HEK293T (cell line): ENCODE data around the gene KRTAP12-4.

Experiments
- CTCF ChIA-PET: fragments of 350-600 bp; formaldehyde crosslinking; extraction: SDS; loops from one replicate; lab custom pipeline; 2021; ENCODE audit warnings: antibody characterized with exemption, inconsistent platforms; lab: Yijun Ruan, JAX
- POLR2A ChIA-PET: fragments of 350-600 bp; formaldehyde crosslinking; extraction: SDS; loops from one replicate; lab custom pipeline; 2020; ENCODE audit warnings: antibody characterized with exemption, inconsistent platforms; lab: Yijun Ruan, JAX
- DNase-seq: peaks from one replicate; pipeline ENCODE4 v3.0.0; 2012; ENCODE audit warnings: mixed read lengths; ENCODE audit errors: extremely low spot score
- ARNT ChIP-seq: fragments of 450-650 bp; IDR thresholded peaks from 2 replicates; pipeline ENCODE4 v1.6.1; 2017; ENCODE audit warnings: mild to moderate bottlenecking
- BHLHE40 ChIP-seq: fragments of 450-650 bp; IDR thresholded peaks from 2 replicates; pipeline ENCODE4 v1.6.1; 2016; ENCODE audit warnings: mild to moderate bottlenecking, moderate library complexity, borderline replicate concordance
- CTBP1 ChIP-seq: fragments of 450-650 bp; IDR thresholded peaks from 2 replicates; pipeline ENCODE4 v1.6.1; 2016; ENCODE audit warnings: borderline replicate concordance
- ELF4 ChIP-seq: fragments of 450-650 bp; IDR thresholded peaks from 2 replicates; pipeline ENCODE4 v1.6.1; 2017; ENCODE audit warnings: antibody characterized with exemption
- FOXA1 ChIP-seq: fragments of 450-650 bp; IDR thresholded peaks from 2 replicates; pipeline ENCODE4 v1.6.1; 2016; ENCODE audit warnings: mild to moderate bottlenecking
- FOXK2 ChIP-seq: fragments of 450-650 bp; IDR thresholded peaks from 2 replicates; pipeline ENCODE4 v1.6.1; 2016; ENCODE audit warnings: mild to moderate bottlenecking
- FOXM1 ChIP-seq: fragments of 450-650 bp; IDR thresholded peaks from 2 replicates; pipeline ENCODE4 v1.6.1; 2017; ENCODE audit warnings: mild to moderate bottlenecking, borderline replicate concordance
- HDGF ChIP-seq: fragments of 450-650 bp; IDR thresholded peaks from 2 replicates; pipeline ENCODE4 v1.6.1; 2017; ENCODE audit warnings: antibody characterized with exemption, borderline replicate concordance
- L3MBTL2 ChIP-seq: fragments of 450-650 bp; conservative IDR thresholded peaks from 2 replicates; pipeline ENCODE4 v1.6.1; 2016; ENCODE audit warnings: mild to moderate bottlenecking
- LEF1 ChIP-seq: fragments of 450-650 bp; IDR thresholded peaks from 2 replicates; pipeline ENCODE4 v1.6.1; 2017; ENCODE audit warnings: mild to moderate bottlenecking, borderline replicate concordance
- NFRKB ChIP-seq: fragments of 450-650 bp; IDR thresholded peaks from 2 replicates; pipeline ENCODE4 v1.6.1; 2016; ENCODE audit warnings: mild to moderate bottlenecking, moderate library complexity
- PKNOX1 ChIP-seq: fragments of 450-650 bp; IDR thresholded peaks from 2 replicates; pipeline ENCODE4 v1.6.1; 2016
- SP1 ChIP-seq: fragments of 450-650 bp; IDR thresholded peaks from 2 replicates; pipeline ENCODE4 v1.6.1; 2017
- SUZ12 ChIP-seq: fragments of 450-650 bp; IDR thresholded peaks from 2 replicates; pipeline ENCODE4 v1.6.1; 2016; ENCODE audit warnings: mild to moderate bottlenecking
- TARDBP ChIP-seq: fragments of 450-650 bp; IDR thresholded peaks from 2 replicates; pipeline ENCODE4 v1.6.1; 2016
- ZNF384 ChIP-seq: fragments of 450-650 bp; IDR thresholded peaks from 2 replicates; pipeline ENCODE4 v1.6.1; 2016

The KRTAP12-4 gene

GRCh38 chr21:44626262-44626661, 28.2 kb downstream of the KRTAP12-4 start:
- no peak for TF ChIP-seq CTBP1
- ChIA-PET POLR2A (no interaction called here), CTCF (no interaction called here)
- DNase-seq: no peak

- POLR2A ChIA-PET: no interaction called here
- TF ChIP-seq FOXM1 (no peak), L3MBTL2 (no peak), ARNT (no peak), ELF4 (no peak), SUZ12 (no peak), SP1 (no peak), PKNOX1 (no peak), BHLHE40 (no peak)
- DNase-seq: no peak
- CTCF ChIA-PET: interaction anchor here (0.6 kb wide), 1 partner anchor 90 kb away, joined by 3 read pairs; no protein-coding TSS in a partner anchor
Measured at GRCh38 chr21:44625756-44626155, 28.7 kb downstream of the KRTAP12-4 start.

GRCh38 chr21:44623575-44623974, 30.9 kb downstream of the KRTAP12-4 start:
- POLR2A ChIA-PET: no interaction called here
- no peak for TF ChIP-seq TARDBP
- TF ChIP-seq FOXK2: no peak
- TF ChIP-seq ELF4: no peak
- no peak for TF ChIP-seq PKNOX1

GRCh38 chr21:44619886-44620285, 34.6 kb downstream of the KRTAP12-4 start:
- ChIA-PET POLR2A (no interaction called here), CTCF (no interaction called here)
- DNase-seq: no peak
- no peak for TF ChIP-seq SUZ12
- no peak for TF ChIP-seq FOXA1
- TF ChIP-seq TARDBP: no peak
- TF ChIP-seq HDGF: no peak
- no peak for TF ChIP-seq L3MBTL2
- no peak for TF ChIP-seq CTBP1

More at GRCh38 chr21:44623575-44623974, 30.9 kb downstream of the KRTAP12-4 start:
- DNase-seq: no peak
- CTCF ChIA-PET: no interaction called here

GRCh38 chr21:44618909-44619308, 35.5 kb downstream of the KRTAP12-4 start:
- ChIA-PET CTCF (no interaction called here), POLR2A (no interaction called here)
- no peak for TF ChIP-seq L3MBTL2
- no peak for TF ChIP-seq SUZ12
- no peak for TF ChIP-seq FOXK2
- no peak for TF ChIP-seq ARNT
- no peak for TF ChIP-seq SP1
- TF ChIP-seq TARDBP: no peak
- TF ChIP-seq BHLHE40: no peak
- TF ChIP-seq NFRKB: no peak
- TF ChIP-seq HDGF: no peak
- no peak for TF ChIP-seq FOXM1
- TF ChIP-seq CTBP1: no peak
- TF ChIP-seq ZNF384: no peak
- no peak for TF ChIP-seq ELF4
- no peak for TF ChIP-seq PKNOX1
- DNase-seq: no peak

GRCh38 chr21:44618504-44618903, 36.0 kb downstream of the KRTAP12-4 start:
- ChIA-PET CTCF (no interaction called here), POLR2A (no interaction called here)
- no peak for DNase-seq
- TF ChIP-seq CTBP1: no peak

- DNase-seq: no peak
- no peak for TF ChIP-seq FOXA1
- no peak for TF ChIP-seq SUZ12
- TF ChIP-seq SP1: no peak
- TF ChIP-seq ZNF384: no peak
- TF ChIP-seq HDGF: no peak
- TF ChIP-seq NFRKB: no peak
- TF ChIP-seq BHLHE40: no peak
- no peak for TF ChIP-seq ARNT
- TF ChIP-seq TARDBP: no peak
- TF ChIP-seq LEF1: no peak
- no peak for TF ChIP-seq FOXK2
- TF ChIP-seq PKNOX1: no peak
- no peak for TF ChIP-seq L3MBTL2
- TF ChIP-seq ELF4: no peak
- ChIA-PET POLR2A (no interaction called here), CTCF (no interaction called here)
Measured at GRCh38 chr21:44617071-44617501, 37.4 kb downstream of the KRTAP12-4 start.
